ENCODE measurements around the gene RMC1.
"Not testable (repeated sequence)": the region's sequence is repeated elsewhere in the genome, so short reads cannot be mapped to it uniquely, and the experiment has no call there.

The RMC1 gene

DNA sequence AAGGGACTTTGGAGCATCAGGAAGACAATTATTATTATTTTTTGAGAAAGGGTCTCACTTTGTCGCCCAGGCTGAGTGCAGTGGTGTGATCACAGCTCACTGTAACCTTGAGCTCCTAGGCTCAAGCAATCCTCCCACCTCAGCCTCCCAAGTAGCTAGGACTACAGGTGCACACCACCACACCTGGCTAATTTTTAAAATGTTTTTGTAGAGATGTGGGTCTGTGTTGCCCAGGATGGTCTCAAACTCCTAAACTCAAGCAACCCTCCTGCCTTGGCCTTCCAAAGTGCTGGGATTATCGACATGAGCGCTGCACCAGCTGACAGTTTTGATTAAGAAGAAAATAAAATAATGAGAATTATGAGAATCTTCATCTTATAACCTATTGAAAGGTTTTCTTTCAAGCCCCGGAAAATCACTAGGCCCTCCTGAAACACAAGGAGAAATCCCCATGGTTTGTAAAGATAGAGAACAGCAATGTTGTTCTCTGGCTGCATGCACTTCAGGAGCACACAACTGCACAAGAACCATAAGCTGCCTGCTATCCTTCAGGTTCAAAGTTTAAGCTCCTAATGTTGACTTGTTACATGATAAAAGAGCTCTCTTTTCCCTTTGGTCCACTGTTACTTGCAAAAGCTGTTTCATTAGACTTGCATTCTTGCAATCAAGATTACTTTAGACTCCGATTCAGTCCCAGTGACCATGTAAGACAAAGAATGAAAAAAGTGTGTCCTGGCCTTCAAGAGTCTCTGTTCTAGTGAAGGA lies 66.2 kb downstream of the RMC1 start:
- peaks cover 76% of the 10 kb centered on the region for H3K36me3 ChIP-seq (ENCODE audit: insufficient read depth, low read length)

DNA sequence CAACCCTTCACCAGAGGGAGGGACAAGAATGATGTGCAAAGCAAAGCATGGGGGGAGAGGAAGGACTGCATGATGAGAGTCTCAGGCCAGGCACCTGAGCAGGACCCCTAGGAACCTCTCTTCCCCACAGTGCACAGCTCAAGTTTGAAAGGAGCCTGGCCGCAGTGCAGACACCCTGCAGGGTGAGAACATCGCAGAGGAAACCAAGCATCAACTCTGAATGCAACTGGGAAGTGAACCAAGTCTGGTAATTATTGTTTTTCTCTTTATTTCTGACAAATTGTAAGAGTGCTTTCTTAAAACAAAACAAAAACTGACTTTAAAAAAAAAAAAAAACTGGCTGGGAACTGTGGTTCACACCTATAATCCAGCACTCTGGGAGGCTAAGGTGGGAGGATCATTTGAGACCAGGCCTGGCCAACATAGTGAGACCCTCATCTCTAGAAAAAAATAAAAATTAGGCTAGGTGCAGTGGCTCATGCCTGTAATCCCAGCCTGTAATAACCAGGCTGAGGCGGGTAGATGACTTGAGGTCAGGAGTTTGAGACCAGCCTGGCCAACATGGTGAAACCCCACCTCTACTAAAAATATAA lies 67.7 kb downstream of the RMC1 start:
- no peaks in the 10 kb centered on the region for H3K9me3 ChIP-seq (replicated peaks; ENCODE audit: low read length)
- peaks cover 63% of the 10 kb centered on the region for H3K36me3 ChIP-seq (ENCODE audit: insufficient read depth, low read length)
- H3K9ac ChIP-seq (ENCODE audit: low read depth, low read length): no peak overlapping the region
- no peak overlapping the region for H3K4me3 ChIP-seq (ENCODE audit: low read length)
- no peak overlapping the region for H3K4me2 ChIP-seq (ENCODE audit: low read length)
- H3K27me3 ChIP-seq (ENCODE audit: control insufficient read depth, insufficient read depth, low read length): no peaks in the 10 kb centered on the region
- peaks cover 22% of the 10 kb centered on the region for H3K4me1 ChIP-seq (ENCODE audit: control insufficient read depth, insufficient read depth, low read length)

More for the DNA sequence above, 66.2 kb downstream of the RMC1 start:
- H3K9me3 ChIP-seq (replicated peaks; ENCODE audit: low read length): no peaks in the 10 kb centered on the region
- H3K4me3 ChIP-seq (ENCODE audit: low read length): no peak overlapping the region
- H3K4me2 ChIP-seq (ENCODE audit: low read length): no peak overlapping the region
- H3K27me3 ChIP-seq (ENCODE audit: control insufficient read depth, insufficient read depth, low read length): no peaks in the 10 kb centered on the region
- peaks cover 14% of the 10 kb centered on the region for H3K4me1 ChIP-seq (ENCODE audit: control insufficient read depth, insufficient read depth, low read length)
- H3K9ac ChIP-seq (ENCODE audit: low read depth, low read length): no peak overlapping the region

DNA sequence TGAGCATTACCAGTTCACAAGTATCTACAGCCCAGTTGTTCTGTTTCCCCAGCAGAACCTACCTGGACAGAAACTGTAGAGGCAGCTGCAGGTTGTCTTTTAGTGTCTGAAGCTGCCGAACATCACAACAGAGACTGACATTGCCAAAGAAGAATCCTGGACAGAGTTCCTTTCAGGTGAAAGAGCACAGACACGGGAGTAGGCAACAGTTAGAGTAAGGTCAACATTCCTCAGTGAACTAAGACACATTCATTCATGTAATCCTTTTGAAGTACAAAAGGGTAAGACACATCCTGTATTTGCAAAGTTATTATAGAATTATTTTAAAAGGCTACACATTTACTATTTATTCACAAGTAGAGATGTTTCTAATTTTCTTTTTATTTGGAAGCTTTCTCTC lies 68.7 kb downstream of the RMC1 start:
- Histone ChIP-seq H3K4me2 (ENCODE audit: low read length) (no peak overlapping the region), H3K9me3 (replicated peaks; ENCODE audit: low read length) (no peaks in the 10 kb centered on the region), H3K27me3 (ENCODE audit: control insufficient read depth, insufficient read depth, low read length) (no peaks in the 10 kb centered on the region), H3K9ac (ENCODE audit: low read depth, low read length) (no peak overlapping the region), H3K4me3 (ENCODE audit: low read length) (no peak overlapping the region), H3K4me1 (ENCODE audit: control insufficient read depth, insufficient read depth, low read length) (peaks cover 22% of the 10 kb centered on the region), H3K36me3 (ENCODE audit: insufficient read depth, low read length) (peaks cover 54% of the 10 kb centered on the region)

DNA sequence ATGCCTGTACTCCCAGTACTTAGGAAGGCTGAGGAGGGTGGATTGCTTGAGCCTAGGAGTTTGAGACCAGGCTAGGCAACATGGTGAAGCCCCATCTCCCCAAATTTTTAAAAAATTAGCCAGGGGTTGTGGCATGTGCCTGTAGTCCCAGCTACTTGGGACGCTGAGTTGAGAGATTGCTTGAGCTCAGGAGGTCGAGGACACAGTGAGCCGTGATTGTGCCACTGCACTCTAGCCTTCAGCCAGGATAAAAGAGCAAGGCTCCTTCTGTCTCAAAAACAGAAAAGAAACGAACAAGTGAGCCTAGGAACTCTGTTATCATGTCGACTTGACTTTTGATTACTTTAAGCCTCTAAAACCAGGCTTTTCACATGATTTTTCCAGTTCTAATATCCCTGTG lies 69.3 kb downstream of the RMC1 start:
- Histone ChIP-seq H3K9me3 (replicated peaks; ENCODE audit: low read length) (no peaks in the 10 kb centered on the region), H3K9ac (ENCODE audit: low read depth, low read length) (no peak overlapping the region), H3K4me1 (ENCODE audit: control insufficient read depth, insufficient read depth, low read length) (peaks cover 22% of the 10 kb centered on the region), H3K4me3 (ENCODE audit: low read length) (no peak overlapping the region), H3K27me3 (ENCODE audit: control insufficient read depth, insufficient read depth, low read length) (no peaks in the 10 kb centered on the region), H3K36me3 (ENCODE audit: insufficient read depth, low read length) (peaks cover 48% of the 10 kb centered on the region), H3K4me2 (ENCODE audit: low read length) (no peak overlapping the region)

DNA sequence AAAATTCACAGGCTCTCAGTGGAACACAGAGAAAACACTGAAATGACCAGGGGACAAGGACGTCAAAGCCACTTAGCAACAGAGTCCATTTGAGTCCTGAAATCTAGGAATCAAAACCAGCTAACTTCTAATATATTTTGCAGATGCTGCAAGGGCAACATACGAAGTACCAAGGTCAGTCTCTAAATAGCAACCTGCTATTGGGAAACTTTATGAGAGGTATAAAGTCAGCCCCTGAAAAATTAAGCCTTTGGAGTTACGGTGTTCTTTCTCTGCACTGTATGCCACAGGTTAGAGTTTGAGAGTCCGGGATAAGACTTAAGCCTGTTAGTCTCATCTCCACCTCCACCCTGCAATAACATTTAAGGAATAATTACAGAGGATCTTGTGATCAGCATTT lies 69.7 kb downstream of the RMC1 start:
- Histone ChIP-seq H3K36me3 (ENCODE audit: insufficient read depth, low read length) (peaks cover 44% of the 10 kb centered on the region), H3K9ac (ENCODE audit: low read depth, low read length) (no peak overlapping the region)

DNA sequence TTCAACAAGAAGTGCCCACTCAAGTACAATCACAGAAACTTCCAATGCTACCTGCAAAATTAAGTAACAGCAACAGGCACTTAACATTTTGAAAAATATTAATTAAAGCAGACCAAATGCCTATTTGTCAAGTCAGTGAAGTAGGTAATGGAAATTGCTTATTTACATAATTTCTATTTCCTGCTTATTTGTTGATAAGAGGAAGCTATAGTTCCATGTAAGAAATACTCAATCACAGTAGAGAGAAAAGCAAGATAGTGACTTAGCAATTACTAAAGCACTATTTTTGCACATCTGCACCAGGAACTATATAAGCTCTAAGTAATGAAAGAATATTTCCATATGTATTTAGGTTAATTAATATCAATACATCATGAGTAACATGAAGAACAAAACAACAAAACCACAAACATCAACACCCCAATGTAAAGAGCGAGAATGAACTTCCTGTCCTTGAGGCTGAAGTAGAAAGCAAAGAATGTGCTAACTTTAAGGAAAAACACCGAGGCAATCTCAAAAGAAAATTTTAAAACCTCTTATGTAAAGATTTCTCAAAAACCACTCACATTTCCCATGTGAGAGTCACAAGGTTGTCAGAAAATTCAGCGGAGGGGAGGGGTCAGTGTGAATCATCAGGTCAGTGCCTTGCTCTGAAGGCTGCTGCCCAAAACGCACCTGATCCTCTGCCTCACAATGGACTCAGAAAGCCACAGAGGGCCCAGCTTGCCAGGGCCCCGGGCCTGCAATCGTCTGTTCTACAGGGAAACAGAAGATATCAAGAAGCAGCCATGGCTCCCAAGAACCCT lies 70.5 kb downstream of the RMC1 start:
- no peaks in the 10 kb centered on the region for H3K9me3 ChIP-seq (replicated peaks; ENCODE audit: low read length)
- no peak overlapping the region for H3K4me3 ChIP-seq (ENCODE audit: low read length)
- H3K27me3 ChIP-seq (ENCODE audit: control insufficient read depth, insufficient read depth, low read length): no peaks in the 10 kb centered on the region
- H3K9ac ChIP-seq (ENCODE audit: low read depth, low read length): no peak overlapping the region
- H3K36me3 ChIP-seq (ENCODE audit: insufficient read depth, low read length): peaks cover 37% of the 10 kb centered on the region
- H3K4me2 ChIP-seq (ENCODE audit: low read length): peak overlapping the region; percentile 44
- peaks cover 22% of the 10 kb centered on the region for H3K4me1 ChIP-seq (ENCODE audit: control insufficient read depth, insufficient read depth, low read length)

More for the DNA sequence above, 69.7 kb downstream of the RMC1 start:
- Histone ChIP-seq H3K9me3 (replicated peaks; ENCODE audit: low read length) (no peaks in the 10 kb centered on the region), H3K4me2 (ENCODE audit: low read length) (no peak overlapping the region), H3K4me1 (ENCODE audit: control insufficient read depth, insufficient read depth, low read length) (peaks cover 22% of the 10 kb centered on the region), H3K27me3 (ENCODE audit: control insufficient read depth, insufficient read depth, low read length) (no peaks in the 10 kb centered on the region), H3K4me3 (ENCODE audit: low read length) (no peak overlapping the region)

DNA sequence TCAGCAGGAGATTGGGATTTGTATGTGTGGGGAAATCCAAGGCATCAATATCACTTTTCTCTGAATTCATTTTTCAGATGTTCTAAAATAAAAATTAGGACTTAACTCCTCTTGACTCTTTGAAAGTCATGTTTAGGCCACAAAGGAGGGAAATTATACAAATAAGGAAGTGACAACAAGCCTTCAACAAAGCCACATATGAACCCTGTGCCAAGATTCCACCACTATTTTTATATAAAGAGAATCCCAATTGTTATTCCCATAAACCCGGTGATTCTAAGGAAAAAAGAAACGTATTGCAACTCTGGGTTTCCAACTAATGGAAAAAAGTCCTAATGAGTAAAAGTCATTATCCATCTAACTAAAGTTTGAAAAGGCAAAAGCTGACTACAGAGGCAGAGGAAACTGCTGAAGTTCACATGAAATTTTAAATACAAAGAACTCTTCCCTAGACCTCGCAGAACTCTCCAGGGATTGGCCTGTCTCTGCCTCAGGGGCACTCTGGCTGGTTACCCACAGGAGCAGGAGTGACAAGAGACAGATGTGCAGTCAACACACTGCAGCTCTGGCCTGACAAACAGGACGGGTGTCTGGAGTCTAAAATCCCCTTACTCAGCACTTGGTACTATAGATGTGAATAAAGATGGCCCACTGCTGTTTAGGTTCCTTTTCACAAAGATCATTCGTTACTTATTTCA lies 71.4 kb downstream of the RMC1 start:
- H3K4me2 ChIP-seq (ENCODE audit: low read length): peak overlapping the region; percentile 44
- H3K4me1 ChIP-seq (ENCODE audit: control insufficient read depth, insufficient read depth, low read length): peaks cover 31% of the 10 kb centered on the region
- H3K4me3 ChIP-seq (ENCODE audit: low read length): no peak overlapping the region
- no peaks in the 10 kb centered on the region for H3K9me3 ChIP-seq (replicated peaks; ENCODE audit: low read length)
- no peak overlapping the region for H3K9ac ChIP-seq (ENCODE audit: low read depth, low read length)
- H3K36me3 ChIP-seq (ENCODE audit: insufficient read depth, low read length): peaks cover 28% of the 10 kb centered on the region
- H3K27me3 ChIP-seq (ENCODE audit: control insufficient read depth, insufficient read depth, low read length): no peaks in the 10 kb centered on the region

DNA sequence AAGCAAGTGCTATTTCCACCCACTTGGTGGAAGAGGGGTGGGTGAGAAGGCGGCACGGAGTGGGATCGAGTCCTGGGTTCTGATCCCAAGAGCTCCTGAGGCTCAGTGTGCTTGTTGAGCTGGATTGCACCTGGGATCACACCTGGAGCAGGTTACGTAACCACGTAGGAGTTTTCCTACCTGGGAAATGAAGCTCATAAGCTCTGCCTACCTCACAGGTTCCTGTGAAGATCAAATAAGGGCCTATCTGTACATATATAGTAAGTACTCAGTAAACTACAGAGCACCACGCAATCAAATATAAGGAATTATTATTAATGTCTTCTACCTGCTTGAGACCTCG lies 72.0 kb downstream of the RMC1 start:
- Histone ChIP-seq H3K4me1 (ENCODE audit: control insufficient read depth, insufficient read depth, low read length) (peaks cover 37% of the 10 kb centered on the region), H3K36me3 (ENCODE audit: insufficient read depth, low read length) (peaks cover 23% of the 10 kb centered on the region), H3K9ac (ENCODE audit: low read depth, low read length) (no peak overlapping the region), H3K4me3 (ENCODE audit: low read length) (no peak overlapping the region), H3K27me3 (ENCODE audit: control insufficient read depth, insufficient read depth, low read length) (no peaks in the 10 kb centered on the region), H3K9me3 (replicated peaks; ENCODE audit: low read length) (no peaks in the 10 kb centered on the region), H3K4me2 (ENCODE audit: low read length) (no peak overlapping the region)

DNA sequence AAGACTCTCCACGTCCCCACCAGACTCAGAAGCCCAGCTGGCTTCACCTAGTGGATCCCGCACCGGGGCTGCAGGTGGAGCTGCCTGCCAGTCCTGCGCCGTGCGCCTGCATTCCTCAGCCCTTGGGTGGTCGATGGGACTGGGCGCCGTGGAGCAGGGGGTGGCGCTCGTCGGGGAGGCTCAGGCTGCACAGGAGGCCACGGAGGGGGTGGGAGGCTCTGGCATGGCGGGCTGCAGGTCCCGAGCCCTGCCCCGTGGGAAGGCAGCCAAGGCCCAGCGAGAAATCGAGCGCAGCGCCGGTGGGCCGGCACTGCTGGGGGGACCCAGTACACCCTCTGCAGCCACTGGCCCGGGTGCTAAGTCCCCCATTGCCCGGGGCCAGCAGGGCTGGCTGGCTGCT lies 74.2 kb downstream of the RMC1 start:
- peaks cover 59% of the 10 kb centered on the region for H3K4me1 ChIP-seq (ENCODE audit: control insufficient read depth, insufficient read depth, low read length)
- H3K4me3 ChIP-seq (ENCODE audit: low read length); H3K9ac ChIP-seq (ENCODE audit: low read depth, low read length); H3K9me3 ChIP-seq (replicated peaks; ENCODE audit: low read length); H3K27me3 ChIP-seq (ENCODE audit: control insufficient read depth, insufficient read depth, low read length); H3K4me2 ChIP-seq (ENCODE audit: low read length); H3K36me3 ChIP-seq (ENCODE audit: insufficient read depth, low read length): not testable (repeated sequence)

DNA sequence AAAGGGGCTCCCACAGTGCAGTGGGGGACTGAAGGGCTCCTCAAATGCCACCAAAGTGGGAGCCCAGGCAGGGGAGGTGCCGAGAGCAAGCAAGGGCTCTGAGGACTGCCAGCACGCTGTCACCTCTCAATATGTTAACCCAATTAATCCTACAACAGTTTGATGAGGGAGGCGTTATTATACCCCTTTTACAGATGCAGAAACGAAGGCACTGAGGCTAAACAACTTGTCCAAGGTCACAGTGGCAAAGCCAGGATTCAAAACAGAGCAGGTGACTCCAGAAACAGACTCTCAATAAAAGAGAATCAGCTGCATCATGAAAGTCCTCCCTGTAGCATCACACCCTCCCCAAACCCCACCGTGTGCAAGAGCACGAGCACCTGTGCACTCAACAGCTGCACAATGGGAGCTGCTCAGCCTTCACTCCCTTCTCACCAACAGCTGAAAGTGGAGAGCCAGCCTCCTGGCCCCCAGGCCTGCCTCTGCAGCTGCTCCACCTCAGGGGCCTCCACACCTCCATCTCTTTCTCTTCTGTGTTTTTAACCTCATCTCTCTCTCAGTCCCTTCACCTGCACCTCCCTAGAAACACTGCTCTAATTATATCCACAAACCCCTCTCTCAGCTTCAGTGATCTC lies 74.9 kb downstream of the RMC1 start:
- H3K9me3 ChIP-seq (replicated peaks; ENCODE audit: low read length): no peaks in the 10 kb centered on the region
- H3K4me3 ChIP-seq (ENCODE audit: low read length): no peak overlapping the region
- no peaks in the 10 kb centered on the region for H3K27me3 ChIP-seq (ENCODE audit: control insufficient read depth, insufficient read depth, low read length)
- no peak overlapping the region for H3K4me2 ChIP-seq (ENCODE audit: low read length)
- H3K9ac ChIP-seq (ENCODE audit: low read depth, low read length): no peak overlapping the region
- H3K4me1 ChIP-seq (ENCODE audit: control insufficient read depth, insufficient read depth, low read length): peaks cover 57% of the 10 kb centered on the region
- no peaks in the 10 kb centered on the region for H3K36me3 ChIP-seq (ENCODE audit: insufficient read depth, low read length)
